ENCODE data around the gene ZNF646.

The ZNF646 gene

DNA sequence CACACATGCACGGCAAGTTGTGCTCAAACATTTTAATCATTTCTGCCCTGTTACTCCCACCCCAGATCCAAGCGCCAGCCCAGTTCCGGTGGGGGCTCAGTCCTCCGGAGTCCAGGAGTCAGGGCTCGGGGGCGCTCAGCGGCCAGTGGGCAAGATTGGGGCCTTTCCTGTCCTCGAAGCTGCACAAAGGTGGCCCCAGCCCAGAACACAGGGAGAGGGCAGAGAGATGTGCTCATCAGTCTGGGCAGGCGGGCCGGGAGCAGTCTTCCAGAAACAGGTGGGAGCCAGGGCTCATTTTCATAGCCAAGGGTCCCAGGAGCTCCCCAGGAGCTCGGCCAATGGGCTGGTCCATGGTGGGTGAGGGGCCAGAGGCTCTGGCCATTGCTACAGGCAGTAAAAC, 57.2 kb downstream of the ZNF646 start:
- DNase-seq (ENCODE audit: low read depth in 1 of 2, low spot score in 1 of 2), result no peak
- TF ChIP-seq, protein P1, sequence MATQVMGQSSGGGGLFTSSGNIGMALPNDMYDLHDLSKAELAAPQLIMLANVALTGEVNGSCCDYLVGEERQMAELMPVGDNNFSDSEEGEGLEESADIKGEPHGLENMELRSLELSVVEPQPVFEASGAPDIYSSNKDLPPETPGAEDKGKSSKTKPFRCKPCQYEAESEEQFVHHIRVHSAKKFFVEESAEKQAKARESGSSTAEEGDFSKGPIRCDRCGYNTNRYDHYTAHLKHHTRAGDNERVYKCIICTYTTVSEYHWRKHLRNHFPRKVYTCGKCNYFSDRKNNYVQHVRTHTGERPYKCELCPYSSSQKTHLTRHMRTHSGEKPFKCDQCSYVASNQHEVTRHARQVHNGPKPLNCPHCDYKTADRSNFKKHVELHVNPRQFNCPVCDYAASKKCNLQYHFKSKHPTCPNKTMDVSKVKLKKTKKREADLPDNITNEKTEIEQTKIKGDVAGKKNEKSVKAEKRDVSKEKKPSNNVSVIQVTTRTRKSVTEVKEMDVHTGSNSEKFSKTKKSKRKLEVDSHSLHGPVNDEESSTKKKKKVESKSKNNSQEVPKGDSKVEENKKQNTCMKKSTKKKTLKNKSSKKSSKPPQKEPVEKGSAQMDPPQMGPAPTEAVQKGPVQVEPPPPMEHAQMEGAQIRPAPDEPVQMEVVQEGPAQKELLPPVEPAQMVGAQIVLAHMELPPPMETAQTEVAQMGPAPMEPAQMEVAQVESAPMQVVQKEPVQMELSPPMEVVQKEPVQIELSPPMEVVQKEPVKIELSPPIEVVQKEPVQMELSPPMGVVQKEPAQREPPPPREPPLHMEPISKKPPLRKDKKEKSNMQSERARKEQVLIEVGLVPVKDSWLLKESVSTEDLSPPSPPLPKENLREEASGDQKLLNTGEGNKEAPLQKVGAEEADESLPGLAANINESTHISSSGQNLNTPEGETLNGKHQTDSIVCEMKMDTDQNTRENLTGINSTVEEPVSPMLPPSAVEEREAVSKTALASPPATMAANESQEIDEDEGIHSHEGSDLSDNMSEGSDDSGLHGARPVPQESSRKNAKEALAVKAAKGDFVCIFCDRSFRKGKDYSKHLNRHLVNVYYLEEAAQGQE (IDR thresholded peaks at IDR 0.05; ENCODE audit: insufficient replicate concordance, low read depth), result no peak
- TF ChIP-seq SPI1 (IDR thresholded peaks at IDR 0.05; ENCODE audit: borderline replicate concordance, low read depth) (no peak), GABPA (IDR thresholded peaks at IDR 0.05; ENCODE audit: low read depth) (no peak), POLR2AphosphoS5 (IDR thresholded peaks at IDR 0.05; ENCODE audit: low read depth) (no peak)
- TF ChIP-seq, protein P2, sequence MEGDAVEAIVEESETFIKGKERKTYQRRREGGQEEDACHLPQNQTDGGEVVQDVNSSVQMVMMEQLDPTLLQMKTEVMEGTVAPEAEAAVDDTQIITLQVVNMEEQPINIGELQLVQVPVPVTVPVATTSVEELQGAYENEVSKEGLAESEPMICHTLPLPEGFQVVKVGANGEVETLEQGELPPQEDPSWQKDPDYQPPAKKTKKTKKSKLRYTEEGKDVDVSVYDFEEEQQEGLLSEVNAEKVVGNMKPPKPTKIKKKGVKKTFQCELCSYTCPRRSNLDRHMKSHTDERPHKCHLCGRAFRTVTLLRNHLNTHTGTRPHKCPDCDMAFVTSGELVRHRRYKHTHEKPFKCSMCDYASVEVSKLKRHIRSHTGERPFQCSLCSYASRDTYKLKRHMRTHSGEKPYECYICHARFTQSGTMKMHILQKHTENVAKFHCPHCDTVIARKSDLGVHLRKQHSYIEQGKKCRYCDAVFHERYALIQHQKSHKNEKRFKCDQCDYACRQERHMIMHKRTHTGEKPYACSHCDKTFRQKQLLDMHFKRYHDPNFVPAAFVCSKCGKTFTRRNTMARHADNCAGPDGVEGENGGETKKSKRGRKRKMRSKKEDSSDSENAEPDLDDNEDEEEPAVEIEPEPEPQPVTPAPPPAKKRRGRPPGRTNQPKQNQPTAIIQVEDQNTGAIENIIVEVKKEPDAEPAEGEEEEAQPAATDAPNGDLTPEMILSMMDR (IDR thresholded peaks at IDR 0.05; ENCODE audit: insufficient read depth, low read length), result no peak
- Histone ChIP-seq H3K27me3 (ENCODE audit: insufficient read depth, poor library complexity, severe bottlenecking) (no peaks in the 10 kb centered on the region), H3K27ac (replicated peaks) (0 out of 2 replicates have a peak overlapping the region, but pooled peaks have one; percentile 13), H3K4me3 (replicated peaks; ENCODE audit: insufficient read depth, low read length) (no peak overlapping the region)

DNA sequence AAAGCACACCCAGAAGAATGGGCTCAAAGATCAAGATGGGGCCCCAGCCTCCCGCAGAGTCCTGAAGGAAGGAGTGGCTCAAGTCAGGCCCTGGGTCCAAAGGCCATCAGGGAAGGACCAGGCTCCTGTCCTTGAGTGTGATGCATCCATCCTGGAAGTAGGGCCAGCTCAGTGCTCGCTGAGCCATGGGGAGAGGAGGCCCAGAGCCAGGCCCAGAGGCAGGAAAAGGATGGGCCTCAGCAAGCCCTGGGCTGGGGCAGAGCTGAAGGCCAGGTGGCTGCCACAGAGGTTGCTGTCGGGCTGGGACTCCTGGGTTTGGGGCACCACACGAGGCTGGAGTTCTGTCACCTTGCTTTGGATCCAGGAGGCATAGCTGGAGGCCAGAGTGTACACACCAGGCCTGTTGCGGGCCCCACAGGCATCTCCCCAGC, 57.6 kb downstream of the ZNF646 start:
- TF ChIP-seq GABPA (IDR thresholded peaks at IDR 0.05; ENCODE audit: low read depth), result no peak
- TF ChIP-seq, protein P1 (IDR thresholded peaks at IDR 0.05; ENCODE audit: insufficient replicate concordance, low read depth), result no peak
- TF ChIP-seq SPI1 (IDR thresholded peaks at IDR 0.05; ENCODE audit: borderline replicate concordance, low read depth), result no peak
- no peak overlapping the region for H3K4me3 ChIP-seq (replicated peaks; ENCODE audit: insufficient read depth, low read length)
- DNase-seq (ENCODE audit: low read depth in 1 of 2, low spot score in 1 of 2), result no peak
- no peaks in the 10 kb centered on the region for H3K27me3 ChIP-seq (ENCODE audit: insufficient read depth, poor library complexity, severe bottlenecking)
- no peak overlapping the region for H3K27ac ChIP-seq (replicated peaks)

DNA sequence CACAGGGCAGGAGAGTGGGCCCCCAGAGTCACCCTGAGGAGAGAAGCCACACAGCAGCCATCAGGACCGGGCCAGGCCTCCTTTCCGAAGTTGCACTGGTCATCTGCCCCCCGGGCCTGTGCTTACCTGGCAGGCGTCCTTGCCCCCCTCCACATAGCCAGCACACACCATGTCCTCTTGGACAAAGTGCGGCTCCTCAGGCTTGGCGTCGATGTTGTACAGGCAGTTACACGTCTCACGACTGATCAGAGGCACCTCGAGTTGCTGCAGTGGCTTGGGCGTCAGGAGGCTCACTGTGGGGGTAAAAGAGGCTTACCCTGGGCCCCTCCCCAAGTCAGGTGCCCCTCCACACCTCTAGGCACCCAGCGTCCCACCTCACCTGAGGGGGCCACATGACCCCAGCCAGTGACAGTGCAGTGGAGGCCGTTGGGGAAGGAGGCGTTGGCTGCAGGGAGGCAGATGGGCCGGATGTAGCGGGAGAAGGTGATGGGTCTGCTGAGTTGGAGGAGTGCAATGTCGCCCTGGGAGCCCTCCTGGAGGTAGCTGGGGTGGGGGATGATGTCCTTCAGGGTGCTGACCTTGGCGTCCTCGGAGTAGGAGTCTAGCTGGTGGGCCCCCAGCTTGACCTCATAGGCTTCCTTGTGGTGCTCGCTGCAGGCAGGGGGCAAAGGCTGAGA, 58.2 kb downstream of the ZNF646 start:
- TF ChIP-seq SPI1 (IDR thresholded peaks at IDR 0.05; ENCODE audit: borderline replicate concordance, low read depth) (no peak), GABPA (IDR thresholded peaks at IDR 0.05; ENCODE audit: low read depth) (no peak), POLR2AphosphoS5 (IDR thresholded peaks at IDR 0.05; ENCODE audit: low read depth) (0 out of 2 replicates have a peak, but pooled peaks have one; percentile 26)
- TF ChIP-seq, protein P1 (IDR thresholded peaks at IDR 0.05; ENCODE audit: insufficient replicate concordance, low read depth), result no peak
- Histone ChIP-seq H3K4me3 (replicated peaks; ENCODE audit: insufficient read depth, low read length) (no peak overlapping the region), H3K27me3 (ENCODE audit: insufficient read depth, poor library complexity, severe bottlenecking) (no peaks in the 10 kb centered on the region), H3K27ac (replicated peaks) (no peak overlapping the region)
- no peak for DNase-seq (ENCODE audit: low read depth in 1 of 2, low spot score in 1 of 2)

DNA sequence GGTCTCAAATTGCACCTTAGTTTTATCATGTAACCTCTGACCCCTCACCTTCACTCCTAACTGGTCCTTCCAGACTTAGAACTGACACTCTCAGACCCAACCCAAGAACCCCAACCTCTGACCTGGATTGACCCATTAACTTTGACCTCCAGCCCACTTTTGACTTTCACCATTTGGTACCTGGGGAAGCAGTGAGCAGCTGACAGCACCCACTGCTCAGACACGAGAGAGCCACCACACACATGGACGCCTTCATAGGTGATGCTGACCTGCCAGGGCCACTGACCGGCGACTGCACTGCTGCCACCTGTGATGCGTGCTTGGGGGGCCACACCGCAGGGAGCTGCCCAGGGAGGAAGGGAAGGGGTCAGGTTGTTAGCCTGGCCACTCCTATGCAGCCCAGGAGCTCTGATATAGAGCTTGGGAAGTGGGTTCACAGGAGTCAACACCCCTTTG, 58.9 kb downstream of the ZNF646 start:
- DNase-seq (ENCODE audit: low read depth in 1 of 2, low spot score in 1 of 2), result no peak
- TF ChIP-seq POLR2AphosphoS5 (IDR thresholded peaks at IDR 0.05; ENCODE audit: low read depth) (no peak), SPI1 (IDR thresholded peaks at IDR 0.05; ENCODE audit: borderline replicate concordance, low read depth) (no peak), GABPA (IDR thresholded peaks at IDR 0.05; ENCODE audit: low read depth) (no peak)
- TF ChIP-seq, protein P2 (IDR thresholded peaks at IDR 0.05; ENCODE audit: insufficient read depth, low read length), result no peak
- TF ChIP-seq, protein P1 (IDR thresholded peaks at IDR 0.05; ENCODE audit: insufficient replicate concordance, low read depth), result no peak
- no peak overlapping the region for H3K4me3 ChIP-seq (replicated peaks; ENCODE audit: insufficient read depth, low read length)

More for the DNA sequence above, 58.9 kb downstream of the ZNF646 start:
- H3K27me3 ChIP-seq (ENCODE audit: insufficient read depth, poor library complexity, severe bottlenecking), result no peaks in the 10 kb centered on the region
- no peak overlapping the region for H3K27ac ChIP-seq (replicated peaks)
